ENCODE data around the gene FAH.

FAH gene

GRCh38 chr15:80173022-80173759, 20.4 kb downstream of the FAH start:
- no peak for DNase-seq (ENCODE audit: low read depth)

- DNase-seq (ENCODE audit: low read depth), result no peak
These were observed 21.4 kb downstream of the FAH start for GRCh38 chr15:80174017-80174746.

- DNase-seq (ENCODE audit: low read depth), result no peak
These were observed 22.6 kb downstream of the FAH start for GRCh38 chr15:80175436-80175835.

GRCh38 chr15:80176443-80176842, 23.6 kb downstream of the FAH start:
- no peak for DNase-seq (ENCODE audit: low read depth)

GRCh38 chr15:80177156-80177555, 24.4 kb downstream of the FAH start:
- no peak for DNase-seq (ENCODE audit: low read depth)

- DNase-seq (ENCODE audit: low read depth), result no peak
These were observed 26.4 kb downstream of the FAH start for GRCh38 chr15:80179025-80179759.

- DNase-seq (ENCODE audit: low read depth), result no peak
These were observed 27.1 kb downstream of the FAH start for GRCh38 chr15:80179935-80180334.

GRCh38 chr15:80180468-80180867, 27.7 kb downstream of the FAH start:
- DNase-seq (ENCODE audit: low read depth), result no peak

- DNase-seq (ENCODE audit: low read depth), result no peak
These were observed 28.2 kb downstream of the FAH start for GRCh38 chr15:80180986-80181385.

- no peak for DNase-seq (ENCODE audit: low read depth)
These were observed 29.9 kb downstream of the FAH start for GRCh38 chr15:80182611-80183261.

GRCh38 chr15:80183306-80183705, 30.5 kb downstream of the FAH start:
- DNase-seq (ENCODE audit: low read depth), result no peak

- no peak for DNase-seq (ENCODE audit: low read depth)
These were observed 31.1 kb downstream of the FAH start for GRCh38 chr15:80183886-80184285.

GRCh38 chr15:80184554-80184953, 31.8 kb downstream of the FAH start:
- no peak for DNase-seq (ENCODE audit: low read depth)

- no peak for DNase-seq (ENCODE audit: low read depth)
These were observed 32.4 kb downstream of the FAH start for GRCh38 chr15:80185152-80185551.

GRCh38 chr15:80186066-80186465, 33.3 kb downstream of the FAH start:
- no peak for DNase-seq (ENCODE audit: low read depth)

GRCh38 chr15:80186597-80186996, 33.8 kb downstream of the FAH start:
- DNase-seq (ENCODE audit: low read depth), result no peak

- DNase-seq (ENCODE audit: low read depth), result no peak
These were observed 35.5 kb downstream of the FAH start for GRCh38 chr15:80188251-80188650.

- no peak for DNase-seq (ENCODE audit: low read depth)
These were observed 38.4 kb downstream of the FAH start for GRCh38 chr15:80191198-80191597.

- DNase-seq (ENCODE audit: low read depth), result no peak
These were observed 39.2 kb downstream of the FAH start for GRCh38 chr15:80191897-80192595.

- DNase-seq (ENCODE audit: low read depth), result no peak
These were observed 41.4 kb downstream of the FAH start for GRCh38 chr15:80194186-80194585.

- DNase-seq (ENCODE audit: low read depth), result no peak
These were observed 42.1 kb downstream of the FAH start for GRCh38 chr15:80194914-80195313.

GRCh38 chr15:80199366-80199765, 46.6 kb downstream of the FAH start:
- DNase-seq (ENCODE audit: low read depth), result no peak

All from T-helper 22 cell (primary cell).